ENCODE measurements around the gene KERA.

The KERA gene

DNA sequence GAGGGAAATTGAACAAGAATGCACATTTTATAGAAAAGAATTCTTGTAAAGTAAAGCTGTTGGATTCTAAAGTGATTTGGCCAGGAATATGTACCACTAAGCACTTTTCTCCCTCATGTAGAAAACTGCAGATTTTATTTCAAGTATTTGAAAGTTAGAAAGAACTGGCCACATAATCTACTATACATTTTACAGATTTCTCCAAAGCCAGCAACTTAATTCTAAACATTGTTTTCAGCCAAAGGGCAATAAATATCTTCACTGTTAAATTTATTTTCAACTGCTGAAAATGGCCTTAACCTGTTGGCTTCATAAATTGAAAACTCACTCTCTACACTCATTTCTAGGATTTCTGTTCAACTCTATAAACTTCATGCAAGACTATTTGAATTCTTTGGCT is 15.6 kb upstream of the KERA start:
- DNase-seq (ENCODE audit: low read depth): no peak

DNA sequence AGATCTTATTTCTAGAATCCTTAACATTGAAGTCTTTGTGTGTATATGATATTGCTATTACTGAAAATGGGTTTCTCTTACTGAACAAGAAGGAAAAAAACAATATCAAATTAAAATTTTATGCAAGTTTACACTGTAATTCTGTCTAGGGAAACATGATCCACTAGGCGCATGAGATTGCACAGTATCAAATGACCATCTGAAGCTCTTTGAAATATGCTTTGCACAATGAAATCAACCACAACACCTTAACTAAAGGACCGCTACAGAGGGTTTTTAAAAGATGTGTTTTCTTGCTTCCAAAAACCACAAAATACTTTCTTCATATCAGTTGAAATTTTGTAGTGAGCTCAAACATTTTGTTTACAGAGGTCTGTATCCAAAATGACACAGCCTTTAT is 15.1 kb upstream of the KERA start:
- DNase-seq (ENCODE audit: low read depth): no peak

DNA sequence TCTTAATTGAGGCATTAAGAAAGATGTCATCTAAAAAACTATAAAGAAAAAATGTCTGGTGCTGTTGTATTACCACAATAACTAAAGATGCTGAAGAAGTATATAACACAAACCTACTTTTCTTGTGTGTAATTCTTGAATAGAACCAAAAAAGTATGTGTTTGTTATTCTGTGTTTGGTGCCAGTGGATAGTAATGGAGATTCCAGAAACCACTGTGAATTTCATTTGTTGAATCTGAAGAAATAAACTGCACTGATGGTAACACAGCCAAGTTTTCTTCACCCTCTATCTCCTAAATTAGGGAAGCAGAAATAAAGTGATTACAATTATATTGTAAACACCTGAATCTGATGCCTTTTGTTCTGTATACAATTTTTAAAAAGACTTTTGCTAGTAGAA is 13.1 kb upstream of the KERA start:
- DNase-seq (ENCODE audit: low read depth): no peak

DNA sequence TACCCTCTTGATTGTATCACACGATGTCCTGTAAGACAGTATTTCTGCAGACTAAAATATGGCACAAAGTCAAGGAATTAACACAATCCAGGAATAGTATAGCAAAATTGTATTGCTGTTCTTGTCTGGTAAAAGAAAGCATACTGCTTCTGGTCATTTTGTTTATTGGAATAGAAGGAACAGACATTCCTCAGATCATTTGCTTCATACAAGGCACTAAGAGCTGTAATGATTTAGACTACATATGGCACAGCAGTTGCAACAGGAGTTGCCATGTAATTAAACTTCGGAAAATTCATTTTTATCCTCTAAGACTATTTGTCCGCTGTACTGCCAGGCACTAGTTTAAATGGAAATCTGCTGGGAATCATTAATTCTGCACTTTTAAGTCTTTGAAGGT is 7.6 kb upstream of the KERA start:
- DNase-seq (ENCODE audit: low read depth): no peak

DNA sequence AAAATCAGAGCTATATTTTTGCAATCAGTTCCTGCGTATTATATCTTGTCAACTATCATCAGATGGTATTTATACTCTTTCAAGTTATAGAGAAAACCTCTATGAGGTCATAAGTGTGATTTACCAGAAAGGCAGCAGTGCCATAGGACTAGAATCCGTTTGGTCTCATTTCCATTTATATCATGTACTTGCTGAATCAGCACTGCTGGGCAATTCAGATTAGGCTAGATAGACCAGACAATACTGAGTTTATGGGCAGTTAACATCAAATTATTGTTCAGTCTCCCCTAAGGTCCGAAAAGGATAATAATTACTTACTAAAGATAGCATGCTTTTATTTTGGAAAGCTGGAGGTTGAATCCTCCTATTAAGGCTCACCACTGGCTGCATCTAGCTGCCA is 6.8 kb upstream of the KERA start:
- DNase-seq (ENCODE audit: low read depth): no peak

DNA sequence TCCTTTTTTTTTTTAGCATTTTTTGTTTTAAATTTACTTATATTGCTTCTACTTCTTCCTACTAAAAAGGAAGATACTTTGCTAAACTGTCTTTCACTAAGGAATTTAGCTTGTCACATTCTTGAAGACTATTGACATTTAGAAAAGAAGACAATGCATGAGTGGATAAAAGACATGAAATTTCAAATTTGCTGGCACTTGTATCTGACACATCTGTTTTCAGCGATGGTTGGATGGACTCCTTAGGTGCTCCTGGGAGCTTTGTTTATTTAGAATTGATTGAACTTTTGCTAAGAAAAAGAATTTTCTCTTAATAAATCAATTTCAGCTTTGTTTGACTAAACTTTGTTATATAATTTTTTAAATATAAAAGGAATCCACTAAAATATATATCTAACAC is 3.3 kb upstream of the KERA start:
- no peak for DNase-seq (ENCODE audit: low read depth)

DNA sequence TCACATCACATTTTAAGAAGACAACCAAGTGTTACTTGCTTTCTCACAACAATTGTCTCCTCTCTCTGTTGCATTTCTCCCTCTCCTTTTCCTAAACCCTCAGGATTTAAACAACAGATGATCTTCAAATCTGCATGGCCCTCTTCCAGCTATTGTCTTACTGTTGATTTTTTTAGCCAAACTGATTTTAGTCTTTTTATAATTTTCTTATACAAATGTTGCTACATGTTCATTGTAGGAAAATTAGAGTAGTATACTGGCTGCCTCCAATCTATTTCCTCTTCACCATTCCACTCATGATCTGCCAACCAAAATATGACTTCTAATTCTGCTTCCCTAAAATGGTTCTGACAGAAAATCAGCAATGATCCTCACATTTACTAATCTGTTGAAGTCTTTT is 1.4 kb upstream of the KERA start:
- DNase-seq (ENCODE audit: low read depth): no peak

DNA sequence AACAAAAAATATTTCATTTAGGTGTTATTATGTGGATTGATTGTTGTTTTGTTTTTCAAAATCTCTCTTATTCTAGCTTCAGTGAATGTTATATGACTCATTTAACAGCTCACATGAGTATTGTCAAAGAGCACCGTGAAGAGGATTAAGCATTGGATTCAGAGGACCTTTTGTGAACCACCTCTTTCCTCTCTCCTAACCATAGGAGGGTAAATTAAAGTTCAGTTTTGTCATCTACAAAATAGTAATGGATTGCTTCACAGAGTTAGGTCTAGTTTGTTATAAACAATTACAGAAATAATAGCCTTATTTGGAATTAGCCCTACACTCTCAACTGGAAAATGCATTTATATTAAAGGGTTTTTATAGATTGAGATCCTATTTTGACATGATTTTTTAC is 962 bp upstream of the KERA start:
- DNase-seq (ENCODE audit: low read depth): no peak

DNA sequence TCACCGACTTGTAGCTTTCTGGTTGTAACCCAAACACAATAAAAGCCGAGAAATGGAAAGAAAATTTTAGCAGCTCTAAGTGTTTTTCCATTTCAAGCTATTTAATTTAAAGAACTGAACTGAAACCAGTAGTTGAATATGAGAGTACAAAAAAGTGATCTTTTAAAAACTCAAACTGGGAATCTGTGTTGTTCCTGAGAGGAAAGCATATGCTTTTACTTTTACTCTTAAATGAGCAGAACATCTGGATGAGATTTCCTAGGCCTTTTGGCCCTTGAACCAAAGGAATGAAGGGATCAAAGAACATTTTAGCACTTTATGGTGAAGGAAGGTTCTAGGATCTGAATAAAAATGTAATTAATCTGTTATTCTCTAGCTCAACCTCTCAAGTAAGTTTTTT is 1.3 kb downstream of the KERA start:
- DNase-seq (ENCODE audit: low read depth): no peak

DNA sequence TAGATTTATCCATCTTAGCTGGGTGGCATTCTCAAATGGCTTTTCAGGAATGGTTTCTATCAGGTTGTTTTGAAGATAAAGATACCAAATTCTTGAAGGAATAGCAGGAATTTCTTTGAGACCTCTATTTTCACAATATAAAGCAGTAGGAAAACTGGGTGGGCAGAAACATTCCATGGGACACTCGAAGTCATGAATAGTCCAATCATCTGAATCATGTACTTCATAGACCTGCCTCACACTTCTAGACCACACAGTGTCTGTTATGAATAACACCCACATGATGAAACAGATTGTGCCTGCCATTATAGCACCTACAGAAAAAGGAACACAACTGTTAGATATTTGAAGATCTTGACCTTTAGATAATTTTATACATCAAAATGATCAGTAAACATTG is 1.8 kb downstream of the KERA start:
- DNase-seq (ENCODE audit: low read depth): no peak

DNA sequence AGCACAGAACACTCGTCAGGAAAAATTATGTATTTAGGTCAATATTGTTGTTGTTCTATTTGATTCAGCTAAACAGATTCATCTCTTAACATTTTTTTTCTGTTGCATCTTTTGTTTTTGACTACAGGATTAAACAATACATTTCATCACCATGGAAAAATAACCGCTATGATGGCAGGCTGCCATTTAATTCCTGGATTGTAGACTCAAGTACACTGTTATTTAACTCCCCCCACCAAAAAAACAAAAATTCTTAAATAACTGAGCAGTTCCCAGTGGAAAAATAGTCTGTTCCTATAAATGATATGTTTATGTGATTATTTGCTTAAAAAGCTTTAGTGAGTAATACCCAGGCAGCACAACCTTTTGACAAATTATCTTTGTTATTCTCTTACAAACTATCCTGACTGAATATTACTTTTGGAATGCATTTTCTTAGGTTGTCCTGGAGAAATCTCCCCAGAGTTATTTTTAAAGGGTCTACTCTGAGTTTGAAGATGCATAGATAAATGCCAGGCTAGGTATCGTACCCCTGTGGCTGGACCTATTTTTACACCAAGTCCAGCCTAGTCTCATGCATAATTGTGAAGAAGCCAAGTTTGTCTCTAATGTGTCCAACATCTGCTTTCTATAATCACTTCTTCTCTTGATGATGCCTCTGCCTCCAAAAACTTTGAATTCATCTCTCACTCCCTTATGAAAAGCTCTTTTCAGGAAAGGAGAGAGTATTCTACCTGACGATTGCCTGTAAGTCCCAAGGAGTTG is 3.7 kb downstream of the KERA start:
- DNase-seq (ENCODE audit: low read depth): no peak

DNA sequence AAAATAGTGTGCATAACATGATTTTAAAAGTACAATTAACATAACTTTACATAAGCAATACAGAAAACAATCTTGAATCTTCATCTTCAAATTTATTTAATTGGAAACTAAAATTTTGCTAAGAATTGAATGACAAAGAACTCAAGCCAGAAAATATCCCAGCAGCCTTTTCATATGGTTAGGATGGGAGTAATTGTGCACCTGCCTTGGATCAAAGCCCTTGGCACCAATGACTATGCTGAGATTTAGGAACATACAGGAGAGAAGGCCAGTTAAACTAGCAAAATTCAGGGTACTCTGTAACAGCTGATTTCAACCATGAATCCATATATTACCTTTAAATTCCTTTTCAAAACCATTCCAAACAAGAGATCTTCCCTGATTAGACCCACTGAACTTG is 5.8 kb downstream of the KERA start:
- DNase-seq (ENCODE audit: low read depth): no peak

DNA sequence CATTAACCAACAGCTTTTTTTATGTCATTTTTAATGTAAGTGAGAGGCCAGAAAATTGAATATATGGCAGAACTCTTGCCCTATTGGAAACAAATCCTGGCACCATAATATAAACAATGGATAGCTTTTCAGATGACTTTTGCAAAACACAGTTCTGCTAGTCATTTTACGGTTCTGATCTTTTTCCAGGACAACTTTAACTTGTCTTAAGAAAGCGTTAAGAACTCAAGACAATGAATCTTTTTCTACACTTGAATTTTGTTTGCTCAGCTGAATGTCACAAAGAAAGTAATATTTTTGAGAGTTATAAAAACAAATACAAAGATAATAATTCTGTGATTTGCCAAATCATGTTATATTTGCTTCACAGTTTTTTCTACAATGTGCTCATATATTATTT is 13.2 kb downstream of the KERA start:
- no peak for DNase-seq (ENCODE audit: low read depth)

DNA sequence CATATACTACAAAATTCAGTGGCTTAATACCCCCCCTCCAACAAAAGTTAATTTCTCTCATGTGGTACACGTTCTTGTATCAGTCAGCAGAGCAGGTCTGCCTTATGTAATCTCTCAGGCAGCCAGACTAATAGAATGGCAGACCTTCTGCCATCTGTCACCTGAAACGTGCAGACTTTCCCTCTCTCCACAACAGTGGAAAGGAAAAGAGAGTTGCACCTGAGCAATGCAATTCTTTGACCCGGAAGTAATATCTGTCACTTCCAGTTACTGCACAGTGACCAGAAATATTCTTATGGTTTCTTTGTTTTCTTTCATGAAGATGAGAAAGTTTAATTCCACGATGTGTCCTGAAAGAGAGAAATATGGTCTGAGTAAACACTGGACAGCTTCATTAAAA is 14.4 kb downstream of the KERA start:
- DNase-seq (ENCODE audit: low read depth): no peak

DNA sequence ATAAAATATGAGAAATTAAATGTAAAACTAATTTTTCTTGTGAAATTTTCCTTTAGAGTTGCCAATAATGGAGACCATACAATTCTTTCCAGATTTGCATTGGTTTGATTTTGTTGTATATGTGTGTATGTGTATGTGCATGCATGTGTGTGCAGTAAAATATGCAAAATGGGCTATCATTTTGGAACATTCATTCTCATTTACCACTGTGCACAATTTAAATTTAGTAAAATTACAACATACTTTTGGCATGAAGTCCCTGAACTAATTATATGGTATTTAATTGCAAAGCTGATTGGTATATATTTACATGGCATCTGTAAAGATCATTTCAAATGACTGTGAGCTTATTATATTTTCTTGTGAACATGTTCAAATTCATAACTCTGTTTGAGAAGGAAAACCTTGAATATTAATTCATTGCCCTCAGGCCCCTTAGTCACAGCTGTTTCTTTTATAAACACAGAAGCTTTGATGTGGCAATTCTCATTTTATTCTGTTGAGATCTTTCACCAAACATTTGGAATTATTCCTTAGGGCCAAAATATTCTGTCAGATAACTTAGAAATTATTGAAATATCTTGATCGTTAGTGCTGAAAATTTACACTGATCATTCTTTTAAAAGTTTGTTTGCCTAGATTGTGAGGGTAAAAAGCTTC is 17.6 kb downstream of the KERA start:
- DNase-seq (ENCODE audit: low read depth): no peak

DNA sequence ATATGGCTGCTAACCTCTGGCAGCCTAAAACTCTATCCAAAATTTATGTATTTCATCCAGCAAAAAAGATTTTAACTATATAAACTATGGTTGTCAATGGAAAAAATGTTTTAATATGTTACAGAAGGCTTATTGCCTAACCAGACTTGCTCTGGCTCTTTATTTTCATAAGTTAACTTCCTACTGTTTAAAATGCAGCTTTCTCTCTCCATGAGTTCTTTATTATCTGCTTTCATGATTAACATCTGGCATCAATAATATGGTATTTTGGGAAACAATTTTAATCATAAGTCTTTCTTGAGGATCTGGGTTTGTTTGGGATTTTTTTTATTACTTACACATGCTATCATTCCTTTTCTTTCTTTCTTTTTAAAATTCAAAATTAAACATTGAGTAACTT is 20.5 kb downstream of the KERA start:
- no peak for DNase-seq (ENCODE audit: low read depth)

DNA sequence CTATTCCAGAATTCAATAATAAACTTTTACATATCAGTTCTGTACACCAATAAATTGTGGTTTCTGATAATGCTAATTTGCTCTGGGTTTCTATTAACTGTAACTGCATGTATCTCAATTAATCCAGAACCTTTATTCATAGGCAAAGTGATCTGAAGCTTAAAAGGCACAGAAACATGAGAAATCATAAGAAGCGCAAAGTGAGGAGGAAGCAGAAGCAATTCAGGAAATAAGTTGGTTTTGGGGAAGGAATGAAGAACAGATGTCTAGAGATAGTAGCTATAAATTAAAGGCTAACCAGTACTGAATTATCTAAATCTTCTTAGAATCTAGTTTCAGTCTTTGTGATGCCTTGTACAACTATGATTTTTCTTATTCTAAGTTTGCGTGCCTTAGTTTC is 24.6 kb downstream of the KERA start:
- DNase-seq (ENCODE audit: low read depth): no peak

DNA sequence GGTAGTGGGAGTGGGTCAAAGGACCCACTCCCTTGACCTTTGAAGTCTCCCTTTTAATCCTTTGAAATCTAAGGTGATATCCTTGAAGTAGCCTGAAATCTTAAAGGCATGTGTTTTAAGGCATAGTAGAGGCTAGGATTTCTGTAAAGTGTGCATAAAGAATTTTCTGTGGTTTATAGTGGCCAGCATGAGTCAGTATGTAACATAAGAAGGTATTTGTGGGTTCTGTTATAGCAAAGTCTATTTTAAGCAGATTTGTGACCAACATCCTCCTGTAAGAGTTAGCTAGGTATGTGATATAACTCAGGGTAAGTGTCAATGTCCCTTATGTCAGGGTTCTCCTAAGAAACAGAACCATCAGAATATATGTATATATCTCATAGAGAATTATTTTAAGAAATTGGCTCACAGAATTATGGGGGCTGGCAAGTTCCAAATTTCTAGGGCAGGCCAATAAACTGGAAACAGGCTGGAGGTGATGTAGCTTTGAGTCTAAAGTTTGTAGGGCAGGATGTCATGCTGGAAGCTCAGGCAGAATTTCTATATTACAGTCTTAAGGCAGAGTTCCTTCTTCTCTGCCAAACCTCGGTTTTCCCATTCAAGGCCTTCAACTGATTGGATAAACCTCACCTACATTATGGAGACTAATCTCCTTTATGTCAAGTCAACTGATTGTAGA is 34.4 kb downstream of the KERA start:
- DNase-seq (ENCODE audit: low read depth): no peak

DNA sequence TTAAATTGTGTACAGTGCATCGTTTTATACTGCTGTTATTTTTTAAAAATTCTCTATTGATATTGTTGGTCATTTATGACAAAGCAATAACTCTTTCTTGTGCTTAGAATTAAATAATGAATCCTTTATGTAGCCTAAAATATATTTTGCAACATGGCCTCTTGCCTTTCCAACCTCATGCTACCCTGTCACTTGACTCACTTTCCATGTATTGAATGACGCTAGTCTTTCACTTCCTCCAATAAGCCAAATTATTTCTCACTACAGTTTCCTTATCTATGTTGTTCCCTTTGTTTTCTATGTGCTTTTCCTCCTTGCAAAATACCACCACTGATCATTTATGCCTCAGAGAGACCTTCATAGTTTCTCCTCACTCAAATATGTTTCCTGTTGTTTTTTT is 36.7 kb downstream of the KERA start:
- no peak for DNase-seq (ENCODE audit: low read depth)

DNA sequence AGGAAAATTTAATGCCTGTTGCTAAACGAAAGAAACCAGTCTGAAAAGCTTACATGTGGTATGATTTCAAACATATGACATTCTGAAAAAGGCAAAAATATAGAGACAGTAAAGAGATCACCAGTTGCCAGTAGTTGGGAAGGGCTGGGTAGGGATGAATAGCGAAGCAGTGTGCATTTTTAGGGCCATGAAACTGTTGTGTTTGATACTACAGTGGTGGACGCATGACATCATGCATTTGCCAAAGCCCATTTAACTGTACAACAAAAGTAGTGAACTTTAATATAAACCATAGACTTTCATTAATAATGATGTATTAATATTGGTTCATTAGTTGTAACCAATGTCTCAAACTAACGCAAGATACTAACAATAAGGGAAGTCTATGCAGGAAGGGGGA is 38.4 kb downstream of the KERA start:
- no peak for DNase-seq (ENCODE audit: low read depth)

DNA sequence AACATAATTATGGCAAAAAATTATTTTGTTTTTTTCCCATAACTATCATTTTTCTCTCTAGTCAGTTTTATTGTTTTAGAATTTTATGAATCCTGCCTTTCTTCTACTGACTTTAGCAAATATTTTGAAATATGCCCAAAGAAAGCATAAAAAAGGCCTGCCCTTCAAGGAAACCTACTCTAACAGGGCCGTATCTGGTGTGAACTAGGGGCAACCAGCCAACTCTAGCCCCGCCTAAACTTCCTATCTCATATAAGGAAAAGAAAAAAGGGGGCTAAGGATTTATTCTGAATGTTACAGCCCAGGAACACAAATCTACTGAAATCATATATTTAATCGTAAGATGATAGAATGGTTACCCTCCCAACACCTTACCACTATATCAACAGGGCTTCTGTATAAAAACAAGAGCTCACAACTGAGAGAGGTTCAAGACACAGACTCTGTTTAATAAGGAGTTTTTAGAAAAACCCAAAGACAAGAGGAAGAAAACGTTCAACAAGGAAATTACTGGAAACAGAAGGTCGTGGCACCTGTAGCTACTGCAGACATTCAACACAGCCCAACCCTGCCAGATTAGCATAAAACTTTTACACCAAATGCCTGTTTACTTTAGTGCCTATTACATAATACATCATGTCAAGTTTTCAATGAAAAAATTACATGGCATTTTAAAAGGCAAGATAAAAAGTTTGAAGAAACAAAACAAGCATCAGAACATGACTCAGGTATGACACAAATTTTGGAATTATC is 40.1 kb downstream of the KERA start:
- DNase-seq (ENCODE audit: low read depth): no peak

DNA sequence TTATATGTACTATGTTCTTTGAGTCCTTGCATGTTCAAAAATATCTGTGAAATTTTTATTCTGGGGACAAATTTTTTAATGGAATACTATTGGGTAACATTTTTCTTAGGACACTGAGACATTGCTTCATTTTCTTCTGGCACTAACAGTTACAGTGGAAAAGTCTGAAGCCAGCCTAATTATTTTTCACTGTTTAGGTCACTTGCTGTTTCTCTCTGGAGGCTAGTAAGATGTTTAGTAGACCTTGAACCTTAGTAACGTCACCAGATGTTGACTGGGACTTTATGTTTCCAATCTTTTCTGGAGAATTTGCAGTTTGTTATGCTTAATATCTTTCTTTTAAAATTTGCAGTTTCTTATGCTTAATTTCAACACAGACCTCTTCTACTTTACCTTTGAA is 40.8 kb downstream of the KERA start:
- no peak for DNase-seq (ENCODE audit: low read depth)

All from activated T-cell treated with anti-CD3 and anti-CD28 coated beads for 48 hours (primary cell).